DMS 273 treated with DMSO at 0.1 percent for 48 hours (cell line): Measurements from ENCODE around the gene SERPINF2.
"Not testable (repeated sequence)": the region's sequence is repeated elsewhere in the genome, so short reads cannot be mapped to it uniquely, and the experiment has no call there.

Experiments
- DNase-seq: peaks from one replicate; lab custom pipeline; 2025; lab: John Stamatoyannopoulos, UW

The SERPINF2 gene

DNA sequence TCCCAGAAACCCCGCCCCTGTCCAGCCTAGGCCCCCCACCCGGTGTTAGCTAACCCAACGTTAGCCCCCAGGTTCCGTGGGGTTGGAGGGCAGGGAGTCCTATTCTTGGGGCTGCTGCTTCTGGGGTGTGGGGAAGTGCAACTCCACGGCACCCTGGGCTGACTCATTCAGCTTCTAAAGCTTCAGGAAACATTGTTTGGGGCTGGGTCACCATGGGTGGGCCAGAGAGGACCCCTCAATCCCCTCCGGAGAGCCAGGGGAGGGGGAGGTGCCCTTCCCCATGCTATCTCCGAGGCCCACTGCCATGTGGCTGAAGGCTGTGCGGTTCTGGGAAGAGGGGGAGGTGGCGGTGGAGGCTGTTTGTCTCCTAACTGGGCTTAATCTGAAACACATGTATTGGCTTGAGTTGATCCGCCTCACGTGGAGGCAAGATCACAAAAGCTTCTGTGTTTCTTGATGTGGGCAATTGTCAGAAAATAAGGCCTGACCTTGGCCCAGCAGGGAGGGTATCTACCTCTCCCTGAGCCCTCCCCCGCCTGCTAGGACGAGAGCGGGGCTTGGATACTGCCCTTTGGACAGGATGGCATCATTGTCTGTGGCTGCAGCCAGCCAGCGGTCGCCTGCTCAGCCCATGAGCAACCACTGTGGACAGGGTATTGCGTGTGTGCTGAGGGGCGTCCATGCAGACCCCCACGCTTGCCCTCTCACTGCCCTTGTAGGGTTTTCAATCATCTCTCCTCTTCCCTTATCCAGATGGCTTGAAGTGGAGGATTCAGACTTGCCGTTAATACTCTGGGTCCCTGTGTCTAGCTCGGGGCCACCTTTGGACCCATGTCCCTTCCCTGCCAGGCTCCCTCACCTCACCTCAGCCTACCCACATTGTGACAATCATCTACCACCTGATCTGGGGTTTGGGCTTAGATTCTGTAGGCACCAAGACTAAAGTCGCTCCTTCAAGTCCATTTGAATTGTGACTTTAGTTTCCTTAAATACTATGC lies 20.5 kb downstream of the SERPINF2 start:
- no peak for DNase-seq

DNA sequence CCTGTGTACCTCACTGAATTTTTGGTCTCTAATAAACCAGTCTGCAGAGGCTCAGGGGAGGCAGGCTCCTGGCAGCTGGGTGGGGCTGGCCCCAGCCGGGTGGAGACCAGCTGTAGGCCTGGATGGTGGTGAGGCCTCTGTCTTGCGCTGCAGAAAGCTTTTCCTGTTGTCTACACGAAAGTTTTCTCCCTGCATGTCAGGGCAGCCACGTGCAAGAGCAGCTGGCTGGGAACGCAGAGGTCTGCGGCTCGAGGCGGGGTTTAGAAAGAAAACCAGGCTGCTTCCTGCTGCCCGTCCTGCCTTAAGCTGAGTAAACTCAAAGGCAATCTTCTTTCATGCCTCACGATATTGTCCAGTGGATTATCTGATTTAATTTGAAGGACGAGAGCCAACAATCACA lies 21.6 kb downstream of the SERPINF2 start:
- no peak for DNase-seq

DNA sequence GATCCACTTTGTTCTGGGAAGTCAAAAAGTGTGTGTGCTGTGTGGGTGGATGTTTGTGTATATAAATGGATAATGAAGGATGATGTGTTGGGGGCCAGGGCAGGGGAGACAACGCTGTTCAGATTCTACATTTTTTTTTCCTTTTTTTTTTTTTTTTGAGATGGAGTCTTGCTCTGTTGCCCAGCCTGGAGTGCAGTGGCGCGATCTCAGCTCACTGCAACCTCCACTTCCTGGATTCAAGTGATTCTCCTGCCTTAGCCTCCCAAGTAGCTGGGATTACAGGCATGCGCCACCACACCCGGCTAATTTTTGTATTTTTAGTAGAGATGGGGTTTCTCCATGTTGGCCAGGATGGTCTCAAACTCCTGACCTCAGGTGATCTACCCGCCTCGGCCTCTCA lies 22.0 kb downstream of the SERPINF2 start:
- DNase-seq: not testable (repeated sequence)

DNA sequence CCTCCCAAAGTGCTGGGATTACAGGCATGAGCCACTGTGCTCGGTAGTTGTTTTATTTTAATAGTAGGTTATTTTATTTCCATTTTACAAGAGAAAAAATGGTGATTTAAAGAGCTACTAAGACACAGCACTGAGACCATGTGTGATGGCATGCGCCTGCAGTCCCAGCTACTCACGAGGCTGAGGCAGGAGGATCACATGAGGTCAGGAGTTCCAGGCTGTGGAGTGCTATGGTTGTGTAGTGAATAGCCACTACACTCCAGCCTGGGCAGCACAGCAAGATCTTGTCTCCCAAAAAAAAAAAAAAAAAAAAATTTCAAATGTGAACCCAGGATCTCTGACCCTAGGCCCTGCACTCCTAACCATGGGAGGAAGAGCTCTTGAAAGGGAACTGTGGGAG lies 22.9 kb downstream of the SERPINF2 start:
- DNase-seq: no peak

DNA sequence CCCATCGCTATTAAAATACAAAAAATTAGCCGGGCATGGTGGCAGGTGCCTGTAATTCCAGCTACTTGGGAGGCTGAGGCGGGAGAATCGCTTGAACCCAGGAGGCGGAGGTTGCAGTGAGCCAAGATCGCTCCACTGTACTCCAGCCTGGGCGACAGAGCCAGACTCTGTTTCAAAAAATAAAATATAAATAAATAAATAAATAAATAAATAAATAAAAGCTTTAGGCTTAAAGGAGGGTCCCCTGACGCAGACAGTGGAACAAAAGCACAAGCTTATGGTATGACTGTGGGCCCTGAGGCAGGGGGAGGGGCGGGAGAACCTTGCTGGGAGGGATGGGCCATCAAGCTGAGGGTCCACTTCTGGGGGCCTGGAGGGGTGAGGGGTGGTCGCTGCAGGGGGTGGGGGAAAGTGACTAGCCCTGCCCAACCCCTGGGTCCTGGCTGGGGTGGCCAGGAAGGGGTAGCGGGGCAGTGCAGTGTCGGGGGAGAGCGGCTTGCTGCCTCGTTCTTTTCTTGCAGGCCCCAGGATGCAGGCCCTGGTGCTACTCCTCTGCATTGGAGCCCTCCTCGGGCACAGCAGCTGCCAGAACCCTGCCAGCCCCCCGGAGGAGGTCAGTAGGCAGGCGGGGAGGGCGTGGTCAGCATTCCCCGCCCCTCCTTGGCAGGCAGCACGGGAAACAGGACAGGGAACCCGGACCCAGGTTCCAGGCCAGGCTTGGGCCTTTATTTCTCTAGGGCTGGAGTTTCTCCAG lies 23.9 kb downstream of the SERPINF2 start:
- DNase-seq: no peak

DNA sequence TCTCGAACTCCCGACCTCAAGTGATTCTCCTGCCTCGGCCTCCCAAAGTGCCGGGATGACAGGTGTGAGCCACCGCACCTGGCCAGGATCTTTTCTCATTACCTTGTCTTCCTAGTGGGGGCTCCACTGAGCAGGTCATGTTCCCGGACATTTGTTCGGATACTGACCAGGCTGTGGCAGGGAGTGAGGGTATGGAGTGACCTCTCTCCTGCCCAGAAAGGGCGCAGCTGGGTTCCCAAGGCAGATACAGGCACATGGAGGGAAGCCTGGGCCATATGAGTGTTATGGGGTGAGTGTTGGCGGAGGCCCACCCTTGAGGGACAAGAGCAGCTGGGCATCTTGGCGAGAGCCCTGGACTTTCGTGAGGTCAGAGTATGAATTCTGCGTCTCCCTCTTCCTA lies 24.7 kb downstream of the SERPINF2 start:
- DNase-seq: no peak

DNA sequence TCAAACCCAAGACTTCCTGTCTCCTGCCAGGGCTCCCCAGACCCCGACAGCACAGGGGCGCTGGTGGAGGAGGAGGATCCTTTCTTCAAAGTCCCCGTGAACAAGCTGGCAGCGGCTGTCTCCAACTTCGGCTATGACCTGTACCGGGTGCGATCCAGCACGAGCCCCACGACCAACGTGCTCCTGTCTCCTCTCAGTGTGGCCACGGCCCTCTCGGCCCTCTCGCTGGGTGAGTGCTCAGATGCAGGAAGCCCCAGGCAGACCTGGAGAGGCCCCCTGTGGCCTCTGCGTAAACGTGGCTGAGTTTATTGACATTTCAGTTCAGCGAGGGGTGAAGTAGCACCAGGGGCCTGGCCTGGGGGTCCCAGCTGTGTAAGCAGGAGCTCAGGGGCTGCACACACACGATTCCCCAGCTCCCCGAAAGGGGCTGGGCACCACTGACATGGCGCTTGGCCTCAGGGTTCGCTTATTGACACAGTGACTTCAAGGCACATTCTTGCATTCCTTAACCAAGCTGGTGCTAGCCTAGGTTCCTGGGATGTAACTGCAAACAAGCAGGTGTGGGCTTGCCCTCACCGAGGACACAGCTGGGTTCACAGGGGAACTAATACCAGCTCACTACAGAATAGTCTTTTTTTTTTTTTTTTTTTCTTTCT lies 27.3 kb downstream of the SERPINF2 start:
- DNase-seq: no peak

DNA sequence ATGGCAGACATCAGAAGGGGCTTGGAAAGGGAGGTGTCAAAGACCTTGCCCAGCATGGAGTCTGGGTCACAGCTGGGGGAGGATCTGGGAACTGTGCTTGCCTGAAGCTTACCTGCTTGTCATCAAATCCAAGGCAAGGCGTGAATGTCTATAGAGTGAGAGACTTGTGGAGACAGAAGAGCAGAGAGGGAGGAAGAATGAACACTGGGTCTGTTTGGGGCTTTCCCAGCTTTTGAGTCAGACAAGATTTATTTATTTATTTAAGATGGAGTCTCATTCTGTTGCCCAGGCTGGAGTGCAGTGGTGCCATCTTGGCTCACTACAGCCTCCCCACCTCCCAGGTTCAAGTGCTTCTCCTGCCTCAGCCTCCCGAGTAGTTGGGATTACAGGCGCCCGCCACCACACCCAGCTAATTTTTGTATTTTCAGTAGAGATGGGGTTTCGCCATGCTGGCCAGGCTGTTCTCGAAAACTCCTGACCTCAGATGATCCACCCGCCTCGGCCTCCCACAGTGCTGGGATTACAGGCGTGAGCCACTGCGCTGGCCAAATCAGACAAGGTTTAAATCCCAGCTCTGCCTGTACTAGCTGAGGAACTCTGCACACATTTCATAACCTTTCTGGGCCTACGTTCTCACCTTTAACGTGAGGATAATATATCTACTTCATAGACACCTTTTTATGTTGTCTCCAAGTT lies 30.5 kb downstream of the SERPINF2 start:
- not testable (repeated sequence) for DNase-seq

DNA sequence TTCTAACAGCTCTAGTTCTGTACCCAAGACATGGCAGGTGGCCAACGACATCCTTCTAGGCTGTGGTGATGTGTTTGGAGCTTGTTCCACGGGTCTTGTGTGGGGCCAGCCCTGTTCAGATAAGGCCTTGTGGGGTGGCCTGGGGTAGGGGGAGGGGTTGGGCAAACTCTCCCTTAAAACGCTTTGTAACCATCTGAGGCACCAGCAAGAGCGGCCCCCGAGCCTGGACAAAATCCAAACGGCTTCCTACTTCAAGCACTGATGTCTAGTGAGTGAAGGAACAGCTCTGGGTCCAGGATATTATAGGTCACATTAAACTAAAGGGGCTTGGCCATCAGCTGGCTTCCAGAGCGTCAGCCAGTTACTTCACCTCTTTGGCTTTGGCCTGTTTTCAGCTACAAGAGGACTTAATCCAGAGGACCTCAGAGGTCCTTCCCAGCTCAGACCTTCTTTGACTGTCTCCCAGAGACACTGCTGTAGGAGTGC lies 31.1 kb downstream of the SERPINF2 start:
- DNase-seq: no peak

DNA sequence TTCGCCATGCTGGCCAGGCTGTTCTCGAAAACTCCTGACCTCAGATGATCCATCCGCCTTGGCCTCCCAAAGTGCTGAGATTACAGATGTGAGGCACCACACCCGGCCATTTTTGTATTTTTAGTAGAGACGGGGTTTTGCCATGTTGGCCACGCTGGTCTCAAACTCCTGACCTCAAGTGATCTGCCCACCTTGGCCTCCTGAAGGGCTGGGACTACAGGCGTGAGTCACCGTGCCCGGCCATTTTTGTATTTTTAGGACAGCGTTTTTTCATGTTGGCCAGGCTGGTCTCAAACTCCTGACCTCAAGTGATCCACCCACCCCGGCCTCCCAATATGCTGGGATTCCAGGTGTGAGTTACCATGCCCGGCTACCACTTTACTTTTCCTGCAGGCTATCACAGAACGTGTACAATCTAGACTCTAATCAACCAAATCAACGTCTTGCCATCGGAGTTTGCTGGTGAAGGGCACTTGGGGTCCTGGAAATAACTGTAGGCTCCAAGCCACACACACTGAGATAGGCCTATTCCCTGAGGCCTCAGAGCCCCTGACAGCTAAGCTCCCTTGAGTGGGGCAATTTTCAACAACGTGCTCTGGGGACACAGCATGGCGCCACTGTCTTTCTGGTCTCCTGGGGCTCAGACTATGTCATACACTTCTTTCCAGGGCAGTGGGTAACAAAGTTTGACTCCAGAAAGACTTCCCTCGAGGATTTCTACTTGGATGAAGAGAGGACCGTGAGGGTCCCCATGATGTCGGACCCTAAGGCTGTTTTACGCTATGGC lies 31.9 kb downstream of the SERPINF2 start:
- no peak for DNase-seq

DNA sequence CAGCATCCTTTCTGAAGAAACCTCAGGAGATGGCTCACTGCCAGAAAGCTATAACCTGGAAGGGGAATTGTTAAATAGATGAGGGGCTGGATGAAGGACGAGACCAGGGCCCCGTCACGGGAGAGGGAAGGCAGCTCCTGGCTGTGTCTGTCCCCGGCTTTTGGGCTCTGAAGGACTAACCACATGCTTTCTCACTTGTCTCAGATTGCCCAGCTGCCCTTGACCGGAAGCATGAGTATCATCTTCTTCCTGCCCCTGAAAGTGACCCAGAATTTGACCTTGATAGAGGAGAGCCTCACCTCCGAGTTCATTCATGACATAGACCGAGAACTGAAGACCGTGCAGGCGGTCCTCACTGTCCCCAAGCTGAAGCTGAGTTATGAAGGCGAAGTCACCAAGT lies 33.7 kb downstream of the SERPINF2 start:
- no peak for DNase-seq

DNA sequence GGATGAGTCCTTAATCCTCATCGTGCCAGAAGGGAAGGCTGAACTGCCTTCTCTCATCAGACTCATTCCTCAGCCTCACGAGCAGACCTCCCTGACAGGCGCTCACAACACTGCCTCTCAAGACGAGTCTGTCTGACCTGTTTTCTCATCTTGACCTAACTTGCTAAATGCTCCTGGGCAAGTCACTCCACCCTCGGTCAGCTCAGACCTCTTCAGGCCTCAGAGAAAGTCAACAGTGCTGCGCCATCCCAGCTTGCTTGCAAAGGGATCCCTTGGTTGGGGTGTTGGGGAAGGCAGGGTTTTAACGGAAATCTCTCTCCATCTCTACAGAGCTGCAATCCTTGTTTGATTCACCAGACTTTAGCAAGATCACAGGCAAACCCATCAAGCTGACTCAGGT lies 34.2 kb downstream of the SERPINF2 start:
- DNase-seq: no peak

DNA sequence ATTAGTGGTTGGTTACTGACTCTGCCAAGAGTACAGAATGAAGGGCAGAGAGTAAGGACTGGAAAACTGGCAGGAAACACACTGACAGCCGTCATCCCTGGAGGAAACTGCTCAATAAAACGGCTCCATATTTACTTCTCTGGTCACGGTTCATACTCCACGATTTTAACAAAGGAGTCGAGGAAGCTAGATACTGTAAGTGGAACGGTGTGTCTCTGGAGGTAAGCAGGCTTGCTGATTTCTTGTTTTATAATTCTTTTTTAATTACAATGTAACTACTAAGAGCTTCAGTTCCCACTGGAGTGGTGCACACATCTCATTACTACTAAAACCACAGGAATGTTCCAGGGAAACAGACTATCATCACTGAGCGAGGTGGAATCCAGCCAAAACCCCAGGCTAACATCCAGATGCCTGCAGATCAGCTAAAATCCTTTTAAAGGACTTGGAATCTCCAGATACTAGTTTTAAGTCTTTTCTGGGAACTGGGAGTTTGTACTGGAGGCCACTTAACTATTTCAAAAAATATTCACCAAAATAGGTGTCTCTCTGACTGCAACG lies 37.0 kb downstream of the SERPINF2 start:
- DNase-seq: peak; percentile 11

DNA sequence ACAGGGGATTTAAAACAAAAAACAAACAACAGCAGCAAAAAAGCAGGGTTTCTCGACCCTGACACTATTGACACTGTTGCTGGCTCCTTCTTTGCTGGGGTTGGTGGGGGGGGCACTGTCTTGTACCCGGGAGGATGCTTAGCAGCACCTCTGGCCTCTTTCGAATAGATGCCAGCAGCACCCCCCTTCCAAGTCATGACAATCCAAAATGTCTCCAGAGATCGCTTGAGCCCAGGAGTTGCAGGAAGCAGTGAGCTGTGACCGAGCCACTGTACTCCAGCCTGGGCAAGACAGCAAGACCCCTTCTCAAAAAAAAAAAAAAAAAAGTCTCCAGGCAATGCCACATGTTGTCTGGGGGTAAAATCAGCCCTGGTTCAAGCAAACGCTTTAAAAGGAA lies 39.5 kb downstream of the SERPINF2 start:
- DNase-seq: no peak

DNA sequence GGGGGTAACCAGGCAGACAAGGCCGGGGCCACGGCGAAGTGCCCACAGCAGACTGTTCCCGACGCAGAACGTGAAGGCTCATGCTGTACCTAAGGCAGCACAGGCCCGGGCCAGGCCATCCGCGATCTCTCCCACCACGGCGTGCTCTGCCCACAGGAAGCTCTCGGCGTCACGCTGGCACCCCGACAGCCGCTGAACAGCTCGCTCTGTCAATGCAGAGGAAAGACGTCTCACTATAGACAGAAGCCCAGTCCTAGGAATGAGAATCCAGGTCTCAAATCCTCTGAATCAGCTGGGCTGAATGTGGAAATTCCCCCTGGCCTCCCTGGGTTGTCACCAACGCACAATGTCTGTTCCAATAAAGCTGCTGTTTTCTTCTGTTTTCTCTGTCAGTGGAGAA lies 40.6 kb downstream of the SERPINF2 start:
- no peak for DNase-seq

DNA sequence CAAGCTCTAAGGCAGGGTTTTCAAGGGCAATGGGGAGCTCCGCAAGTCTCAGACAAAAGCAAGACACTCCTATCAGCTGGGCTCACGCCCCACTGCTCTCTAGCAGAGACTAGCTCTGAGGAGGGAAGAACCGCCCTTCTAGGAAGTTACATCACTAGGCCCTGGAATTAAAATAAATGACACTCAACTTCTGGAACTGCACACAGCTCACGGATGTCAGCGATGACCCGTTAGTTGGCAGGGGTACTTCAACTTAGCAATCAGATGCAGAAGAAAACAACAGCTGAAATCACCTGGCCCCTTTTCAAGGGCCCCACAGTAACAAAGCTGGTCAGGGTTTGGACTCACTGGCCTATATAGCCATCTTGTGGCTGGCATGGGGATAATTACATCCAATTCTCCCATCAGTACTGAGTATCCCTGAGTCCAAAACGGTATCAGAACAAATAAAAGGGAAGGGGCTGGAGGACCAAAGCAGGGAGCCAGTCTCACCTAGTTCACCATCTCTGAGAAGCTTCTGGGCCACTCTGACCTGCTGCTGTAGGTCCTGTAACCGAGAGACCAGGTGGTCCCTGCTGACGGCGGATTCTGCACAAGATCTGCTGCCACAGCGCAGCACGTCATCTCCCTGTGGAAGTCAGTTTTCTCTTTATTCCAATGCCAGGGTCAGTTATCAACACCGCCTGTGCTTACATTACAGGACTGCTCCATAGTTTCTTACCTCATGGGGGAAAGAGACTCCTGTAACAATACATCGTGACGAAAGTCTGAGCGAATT lies 41.4 kb downstream of the SERPINF2 start:
- DNase-seq: no peak

DNA sequence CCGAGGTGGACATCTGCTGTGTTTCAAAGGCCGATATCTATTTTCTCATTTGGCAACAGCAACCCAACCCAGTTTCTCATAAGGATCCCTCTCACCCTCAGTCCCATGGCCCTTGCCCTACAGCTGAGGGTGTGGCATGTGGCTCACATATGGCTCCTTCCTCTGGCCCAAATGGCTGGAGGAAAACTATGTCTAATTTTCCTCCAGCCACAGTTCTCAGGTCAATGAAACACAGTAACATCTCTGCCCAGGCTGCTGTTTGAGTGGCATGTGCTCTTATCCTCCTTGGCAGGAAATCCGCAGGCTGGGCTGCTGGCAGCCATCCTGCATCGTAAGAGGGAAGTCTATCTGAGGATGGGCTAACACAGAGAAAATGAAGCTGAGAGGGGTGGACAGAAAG lies 43.3 kb downstream of the SERPINF2 start:
- DNase-seq: no peak

DNA sequence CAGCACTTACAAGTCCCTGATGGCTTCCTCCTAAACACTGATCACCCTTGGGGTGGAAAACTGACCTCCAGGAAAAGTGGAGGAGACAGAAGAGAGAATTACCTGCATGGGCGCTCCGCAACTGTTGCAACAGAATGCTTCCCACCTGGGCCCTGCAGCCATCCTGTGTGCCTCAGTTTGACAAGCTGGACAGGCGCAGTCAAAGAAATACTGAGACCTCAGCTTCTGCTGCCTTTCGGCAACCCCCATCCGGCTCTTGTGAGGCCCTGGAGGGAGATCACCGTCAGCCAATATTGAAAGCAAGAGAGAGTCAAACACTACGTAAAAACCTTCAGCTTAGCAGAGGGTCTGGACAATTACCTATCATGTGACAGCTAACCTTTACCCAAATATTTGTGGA lies 44.0 kb downstream of the SERPINF2 start:
- no peak for DNase-seq

DNA sequence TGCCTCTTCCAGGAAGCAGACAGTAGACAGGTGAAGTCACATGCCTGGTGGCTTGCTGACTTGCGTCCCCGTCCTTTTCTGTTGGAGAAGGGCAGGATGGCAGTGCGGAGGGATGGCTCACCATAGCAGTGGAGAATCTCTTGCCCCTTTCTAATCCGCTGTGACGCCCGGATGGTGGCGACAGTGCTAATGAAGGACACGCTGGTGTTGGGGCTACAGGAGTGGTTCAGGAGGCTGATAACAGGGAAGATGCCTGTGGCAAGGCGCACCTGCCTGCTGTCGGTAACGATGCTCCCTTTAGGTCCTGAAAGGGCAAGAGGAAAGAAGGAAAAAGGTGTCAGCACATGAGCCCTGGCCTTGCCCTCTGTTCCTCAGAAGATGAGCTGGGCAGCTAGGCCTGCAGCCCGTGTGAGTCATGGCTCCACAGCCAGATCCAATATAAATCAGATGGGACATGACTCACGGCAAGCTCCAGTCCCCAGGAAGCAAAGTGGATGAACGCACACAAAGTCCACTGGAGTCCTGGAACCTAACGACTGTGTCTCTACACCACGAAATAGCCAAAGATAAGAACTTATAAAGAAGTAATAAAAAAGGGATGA lies 44.7 kb downstream of the SERPINF2 start:
- DNase-seq: no peak
